GM12878 (cell line): ENCODE results near the gene TGFB2. TPM values are rescaled to one million over a fixed set of nuclear protein-coding genes. Genes with fewer than 3 reads are reported as not detected.

Experiments used
- ATAC-seq: fragments of 200-7000 bp; cut with Tn5 transposase; 3 replicates; pipeline ENCODE4 v1.9.1; 2020; ENCODE audit warnings: mild to moderate bottlenecking, moderate library complexity
- BruUV-seq: library from RNA; stranded (reverse); fragments of 400-500 nt; replicated peaks from 2 replicates; lab custom pipeline; 2021; lab: Mats Ljungman, UMichigan
- CTCF ChIA-PET: fragments of 300-600 bp; sonication (Branson Sonifier 250); formaldehyde crosslinking; extraction: SDS; loops from one replicate; lab custom pipeline; 2021; ENCODE audit warnings: inconsistent platforms; lab: Yijun Ruan, JAX
- POLR2A ChIA-PET: fragments of 350-600 bp; formaldehyde crosslinking; extraction: SDS; loops from one replicate; lab custom pipeline; 2021; ENCODE audit warnings: inconsistent platforms; lab: Charles Lee
- RAD21 ChIA-PET: fragments of 300-600 bp; sonication (Branson Sonifier 250); formaldehyde crosslinking; loops from one replicate; lab custom pipeline; 2023; ENCODE audit warnings: antibody characterized with exemption; ENCODE audit not compliant: unreplicated experiment; lab: Charles Lee
- SMC1A ChIA-PET: fragments of 300-600 bp; sonication (Branson Sonifier 250); formaldehyde crosslinking; loops from one replicate; lab custom pipeline; 2023; ENCODE audit not compliant: unreplicated experiment, uncharacterized antibody; lab: Charles Lee
- DNase-seq: peaks from one replicate; pipeline ENCODE4 v3.0.0-alpha.2; 2011; ENCODE audit warnings: low read depth, low spot score
- FAIRE-seq: peaks from 3 replicates; lab custom pipeline; 2011; peaks lifted over from hg19 to GRCh38; lab: Jason Lieb, UNC
- H2AFZ ChIP-seq: 2 replicates; pipeline ENCODE4 v1.6.0; 2011; ENCODE audit warnings: low read depth, low read length, control low read depth; ENCODE audit not compliant: control insufficient read depth
- H3K27ac ChIP-seq: 2 replicates; pipeline ENCODE4 v1.5.1; 2011; ENCODE audit warnings: control low read depth; ENCODE audit not compliant: control insufficient read depth, insufficient read depth
- H3K27me3 ChIP-seq, 2 experiments: replicated peaks in 1 of 2; 2 replicates each; pipeline versions ENCODE4 v1.6.0 to v1.6.1; 2011; ENCODE audit warnings: low read length in 1 of 2; ENCODE audit not compliant: control insufficient read depth in 2 of 2, insufficient read depth in 2 of 2
- H3K36me3 ChIP-seq, 2 experiments: 2 replicates each; pipeline ENCODE4 v1.5.1; 2011; ENCODE audit warnings: low read length in 1 of 2; ENCODE audit not compliant: control insufficient read depth in 2 of 2, insufficient read depth in 2 of 2
- H3K4me1 ChIP-seq: 2 replicates; pipeline ENCODE4 v1.6.1; 2011; ENCODE audit warnings: mild to moderate bottlenecking, low read length, moderate library complexity, mixed read lengths; ENCODE audit not compliant: control insufficient read depth, insufficient read depth
- H3K4me2 ChIP-seq: 2 replicates; pipeline ENCODE4 v1.6.0; 2011; ENCODE audit warnings: control low read depth; ENCODE audit not compliant: control insufficient read depth, insufficient read depth
- H3K4me3 ChIP-seq: fragments of 200-600 bp; sonication (generic); 2 replicates; pipeline ENCODE4 v1.5.1; 2016
- H3K79me2 ChIP-seq: 2 replicates; pipeline ENCODE4 v1.6.0; 2011; ENCODE audit warnings: low read length; ENCODE audit not compliant: control insufficient read depth, insufficient read depth
- H3K9ac ChIP-seq: 2 replicates; pipeline ENCODE4 v1.8.0; 2011; ENCODE audit warnings: low read length, control low read depth, mixed read lengths; ENCODE audit not compliant: control insufficient read depth, insufficient read depth
- H3K9me3 ChIP-seq: replicated peaks from 3 replicates; pipeline ENCODE4 v1.5.1; 2011; ENCODE audit warnings: mild to moderate bottlenecking, low read length; ENCODE audit not compliant: control insufficient read depth, insufficient read depth
- H4K20me1 ChIP-seq: 2 replicates; pipeline ENCODE4 v1.6.0; 2011; ENCODE audit not compliant: control insufficient read depth, insufficient read depth
- EED ChIP-seq: sonication (generic); IDR thresholded peaks from 2 replicates; pipeline ENCODE4 v1.6.1; 2016; ENCODE audit warnings: antibody characterized with exemption, low read depth
- IKZF1 ChIP-seq: fragments of 450-650 bp; conservative IDR thresholded peaks from 2 replicates; pipeline ENCODE4 v1.6.1; 2017; ENCODE audit warnings: antibody characterized with exemption, mild to moderate bottlenecking
- NFIC ChIP-seq: IDR thresholded peaks from 2 replicates; pipeline ENCODE4 v1.6.1; 2012; ENCODE audit warnings: low read depth, mild to moderate bottlenecking, inconsistent platforms, low read length, moderate library complexity
- PAX5 ChIP-seq: IDR thresholded peaks from 2 replicates; pipeline ENCODE4 v1.6.1; 2011; ENCODE audit warnings: low read depth, low read length, borderline replicate concordance
- RUNX3 ChIP-seq: IDR thresholded peaks from 2 replicates; pipeline ENCODE4 v1.6.1; 2012; ENCODE audit warnings: low read length, inconsistent platforms
- TAF1 ChIP-seq: IDR thresholded peaks from 2 replicates; pipeline ENCODE4 v1.6.1; 2011; ENCODE audit warnings: mild to moderate bottlenecking, low read depth, low read length, borderline replicate concordance
- TARDBP ChIP-seq: IDR thresholded peaks from 2 replicates; pipeline ENCODE4 v1.6.1; 2016; ENCODE audit warnings: borderline replicate concordance
- YBX1 ChIP-seq: fragments of 450-650 bp; IDR thresholded peaks from 2 replicates; pipeline ENCODE4 v1.6.1; 2016; ENCODE audit warnings: antibody characterized with exemption
- whole genome bisulfite sequencing: methylation state at CpG from one replicate; pipeline ENCODE4 v1.1.6; 2016; ENCODE audit warnings: low lambda C conversion rate; ENCODE audit not compliant: insufficient replicate concordance, insufficient coverage; ENCODE audit errors: missing lambda C conversion rate; 5-methylcytosine and 5-hydroxymethylcytosine counted together
- in situ Hi-C: fragments of 300-500 bp; cut with MboI; formaldehyde crosslinking; loops from 9 replicates; pipeline ENCODE4 v1.14.3; 2018; ENCODE audit warnings: mixed read lengths
- intact Hi-C: fragments of 100-400 bp; cut with micrococcal nuclease; formaldehyde crosslinking; loops from one replicate; pipeline ENCODE4 v1.14.2; 2022; ENCODE audit not compliant: unreplicated experiment
- polyA plus RNA-seq, 11 experiments: library from polyadenylated mRNA; depleted of rRNA in 4 of 11; unstranded in 6 of 11; stranded (reverse) in 5 of 11; fragments of >200 nt; fragmentation: Nextera tagmentation in 4 of 11; fragmentation: Illumina TruSeq in 1 of 11; extraction: Ambion mirVana in 4 of 11; extraction: Trizol in 1 of 11; gene quantifications; 1 replicate in 1 of 11; 2 replicates in 10 of 11; pipeline versions ENCODE4 v1.2.1 to v1.2.3, GENCODE V29; 2011 to 2016; ENCODE audit warnings: inconsistent platforms in 2 of 11, missing spikeins in 2 of 11, low read depth in 1 of 11
- total RNA-seq, 4 experiments: library from RNA; depleted of rRNA in 3 of 4; stranded (reverse); fragments of >200 nt in 3 of 4; fragmentation: Illumina TruSeq in 1 of 4; extraction: Trizol in 1 of 4; gene quantifications; 2 replicates each; pipeline versions ENCODE4 v1.2.1 to v1.2.3, GENCODE V29; 2013 to 2021
- TF ChIP-seq, protein P1 (sequence below): IDR thresholded peaks from 2 replicates; pipeline ENCODE4 v1.6.1; 2012; ENCODE audit warnings: improper control_type of control experiment, low read depth, low read length; ENCODE audit not compliant: insufficient replicate concordance
- TF ChIP-seq, protein P2 (sequence below): IDR thresholded peaks from 2 replicates; pipeline ENCODE4 v1.6.1; 2011; ENCODE audit warnings: mild to moderate bottlenecking, low read depth, low read length, moderate library complexity; ENCODE audit not compliant: insufficient replicate concordance
- TF ChIP-seq, protein P3 (sequence below): fragments of 450-650 bp; formaldehyde crosslinking; IDR thresholded peaks from 2 replicates; pipeline ENCODE4 v1.5.0; 2022; ENCODE audit warnings: mild to moderate bottlenecking, missing genetic modification characterization
- TF ChIP-seq, protein P4 (sequence below): IDR thresholded peaks from 2 replicates; pipeline ENCODE4 v1.6.1; 2012; ENCODE audit warnings: mild to moderate bottlenecking, low read depth, low read length

TGFB2 gene
- total and polyA plus RNA-seq, 10 of the 15 experiments (the other 5 are each of a cell fraction or from before 2014, with no cell fraction given), result 0.03 to 0.11 (median 0.04) TPM; not detected in 6

DNA sequence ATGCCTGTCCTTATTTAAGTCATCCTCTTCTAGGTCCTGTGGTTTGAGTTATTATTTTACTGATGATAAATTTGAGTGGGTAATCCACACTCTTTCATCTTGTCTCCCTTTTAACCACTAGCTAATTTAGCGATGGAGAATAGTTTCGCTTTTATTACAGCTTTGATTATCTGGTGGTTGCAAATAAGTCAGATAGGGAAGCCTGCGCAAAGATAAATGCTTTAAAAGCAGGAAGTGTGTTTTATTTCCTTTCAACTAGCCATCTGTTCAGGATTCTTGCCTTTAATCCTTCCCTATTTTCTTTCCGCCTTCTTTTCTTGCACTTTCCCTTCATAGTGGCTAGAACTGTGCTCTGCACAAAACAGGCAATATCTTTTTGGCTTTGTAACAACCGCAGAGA is 129.0 kb downstream of the TGFB2 start:
- no TSS peak for BruUV-seq
- no peaks in the 10 kb centered on the region for H3K36me3 ChIP-seq
- ChIA-PET RAD21 (no interaction called here), SMC1A (no interaction called here), POLR2A (no interaction called here), CTCF (no interaction called here)
- H3K9me3 ChIP-seq, result no peaks in the 10 kb centered on the region
- H2AFZ ChIP-seq, result no peak overlapping the region
- H3K9ac ChIP-seq, result no peak overlapping the region
- no peak overlapping the region for H3K27ac ChIP-seq
- H3K27me3 ChIP-seq, result no peaks in the 10 kb centered on the region
- no peak for DNase-seq
- no peak overlapping the region for H3K4me2 ChIP-seq
- in situ Hi-C loops, result no loop called here
- H3K4me1 ChIP-seq, result no peaks in the 10 kb centered on the region
- H3K4me3 ChIP-seq, result no peak overlapping the region
- peak; percentile 19; the same call in 2 of the 3 replicates for ATAC-seq
- intact Hi-C loops, result no loop called here
- H3K79me2 ChIP-seq, result no peaks in the 10 kb centered on the region
- WGBS, result 12% methylated on average over 5 of the region's 5 CpGs
- no peak for FAIRE-seq
- no peaks in the 10 kb centered on the region for H4K20me1 ChIP-seq
- TF ChIP-seq TAF1, result no peak
- TF ChIP-seq, protein P1, sequence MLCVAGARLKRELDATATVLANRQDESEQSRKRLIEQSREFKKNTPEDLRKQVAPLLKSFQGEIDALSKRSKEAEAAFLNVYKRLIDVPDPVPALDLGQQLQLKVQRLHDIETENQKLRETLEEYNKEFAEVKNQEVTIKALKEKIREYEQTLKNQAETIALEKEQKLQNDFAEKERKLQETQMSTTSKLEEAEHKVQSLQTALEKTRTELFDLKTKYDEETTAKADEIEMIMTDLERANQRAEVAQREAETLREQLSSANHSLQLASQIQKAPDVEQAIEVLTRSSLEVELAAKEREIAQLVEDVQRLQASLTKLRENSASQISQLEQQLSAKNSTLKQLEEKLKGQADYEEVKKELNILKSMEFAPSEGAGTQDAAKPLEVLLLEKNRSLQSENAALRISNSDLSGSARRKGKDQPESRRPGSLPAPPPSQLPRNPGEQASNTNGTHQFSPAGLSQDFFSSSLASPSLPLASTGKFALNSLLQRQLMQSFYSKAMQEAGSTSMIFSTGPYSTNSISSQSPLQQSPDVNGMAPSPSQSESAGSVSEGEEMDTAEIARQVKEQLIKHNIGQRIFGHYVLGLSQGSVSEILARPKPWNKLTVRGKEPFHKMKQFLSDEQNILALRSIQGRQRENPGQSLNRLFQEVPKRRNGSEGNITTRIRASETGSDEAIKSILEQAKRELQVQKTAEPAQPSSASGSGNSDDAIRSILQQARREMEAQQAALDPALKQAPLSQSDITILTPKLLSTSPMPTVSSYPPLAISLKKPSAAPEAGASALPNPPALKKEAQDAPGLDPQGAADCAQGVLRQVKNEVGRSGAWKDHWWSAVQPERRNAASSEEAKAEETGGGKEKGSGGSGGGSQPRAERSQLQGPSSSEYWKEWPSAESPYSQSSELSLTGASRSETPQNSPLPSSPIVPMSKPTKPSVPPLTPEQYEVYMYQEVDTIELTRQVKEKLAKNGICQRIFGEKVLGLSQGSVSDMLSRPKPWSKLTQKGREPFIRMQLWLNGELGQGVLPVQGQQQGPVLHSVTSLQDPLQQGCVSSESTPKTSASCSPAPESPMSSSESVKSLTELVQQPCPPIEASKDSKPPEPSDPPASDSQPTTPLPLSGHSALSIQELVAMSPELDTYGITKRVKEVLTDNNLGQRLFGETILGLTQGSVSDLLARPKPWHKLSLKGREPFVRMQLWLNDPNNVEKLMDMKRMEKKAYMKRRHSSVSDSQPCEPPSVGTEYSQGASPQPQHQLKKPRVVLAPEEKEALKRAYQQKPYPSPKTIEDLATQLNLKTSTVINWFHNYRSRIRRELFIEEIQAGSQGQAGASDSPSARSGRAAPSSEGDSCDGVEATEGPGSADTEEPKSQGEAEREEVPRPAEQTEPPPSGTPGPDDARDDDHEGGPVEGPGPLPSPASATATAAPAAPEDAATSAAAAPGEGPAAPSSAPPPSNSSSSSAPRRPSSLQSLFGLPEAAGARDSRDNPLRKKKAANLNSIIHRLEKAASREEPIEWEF, result no peak
- TF ChIP-seq, protein P2, sequence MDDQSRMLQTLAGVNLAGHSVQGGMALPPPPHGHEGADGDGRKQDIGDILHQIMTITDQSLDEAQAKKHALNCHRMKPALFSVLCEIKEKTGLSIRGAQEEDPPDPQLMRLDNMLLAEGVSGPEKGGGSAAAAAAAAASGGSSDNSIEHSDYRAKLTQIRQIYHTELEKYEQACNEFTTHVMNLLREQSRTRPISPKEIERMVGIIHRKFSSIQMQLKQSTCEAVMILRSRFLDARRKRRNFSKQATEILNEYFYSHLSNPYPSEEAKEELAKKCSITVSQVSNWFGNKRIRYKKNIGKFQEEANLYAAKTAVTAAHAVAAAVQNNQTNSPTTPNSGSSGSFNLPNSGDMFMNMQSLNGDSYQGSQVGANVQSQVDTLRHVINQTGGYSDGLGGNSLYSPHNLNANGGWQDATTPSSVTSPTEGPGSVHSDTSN, result no peak
- no peak for TF ChIP-seq YBX1
- no peak for TF ChIP-seq TARDBP
- TF ChIP-seq, protein P3, sequence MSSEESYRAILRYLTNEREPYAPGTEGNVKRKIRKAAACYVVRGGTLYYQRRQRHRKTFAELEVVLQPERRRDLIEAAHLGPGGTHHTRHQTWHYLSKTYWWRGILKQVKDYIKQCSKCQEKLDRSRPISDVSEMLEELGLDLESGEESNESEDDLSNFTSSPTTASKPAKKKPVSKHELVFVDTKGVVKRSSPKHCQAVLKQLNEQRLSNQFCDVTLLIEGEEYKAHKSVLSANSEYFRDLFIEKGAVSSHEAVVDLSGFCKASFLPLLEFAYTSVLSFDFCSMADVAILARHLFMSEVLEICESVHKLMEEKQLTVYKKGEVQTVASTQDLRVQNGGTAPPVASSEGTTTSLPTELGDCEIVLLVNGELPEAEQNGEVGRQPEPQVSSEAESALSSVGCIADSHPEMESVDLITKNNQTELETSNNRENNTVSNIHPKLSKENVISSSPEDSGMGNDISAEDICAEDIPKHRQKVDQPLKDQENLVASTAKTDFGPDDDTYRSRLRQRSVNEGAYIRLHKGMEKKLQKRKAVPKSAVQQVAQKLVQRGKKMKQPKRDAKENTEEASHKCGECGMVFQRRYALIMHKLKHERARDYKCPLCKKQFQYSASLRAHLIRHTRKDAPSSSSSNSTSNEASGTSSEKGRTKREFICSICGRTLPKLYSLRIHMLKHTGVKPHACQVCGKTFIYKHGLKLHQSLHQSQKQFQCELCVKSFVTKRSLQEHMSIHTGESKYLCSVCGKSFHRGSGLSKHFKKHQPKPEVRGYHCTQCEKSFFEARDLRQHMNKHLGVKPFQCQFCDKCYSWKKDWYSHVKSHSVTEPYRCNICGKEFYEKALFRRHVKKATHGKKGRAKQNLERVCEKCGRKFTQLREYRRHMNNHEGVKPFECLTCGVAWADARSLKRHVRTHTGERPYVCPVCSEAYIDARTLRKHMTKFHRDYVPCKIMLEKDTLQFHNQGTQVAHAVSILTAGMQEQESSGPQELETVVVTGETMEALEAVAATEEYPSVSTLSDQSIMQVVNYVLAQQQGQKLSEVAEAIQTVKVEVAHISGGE, result no peak
- TF ChIP-seq, protein P4, sequence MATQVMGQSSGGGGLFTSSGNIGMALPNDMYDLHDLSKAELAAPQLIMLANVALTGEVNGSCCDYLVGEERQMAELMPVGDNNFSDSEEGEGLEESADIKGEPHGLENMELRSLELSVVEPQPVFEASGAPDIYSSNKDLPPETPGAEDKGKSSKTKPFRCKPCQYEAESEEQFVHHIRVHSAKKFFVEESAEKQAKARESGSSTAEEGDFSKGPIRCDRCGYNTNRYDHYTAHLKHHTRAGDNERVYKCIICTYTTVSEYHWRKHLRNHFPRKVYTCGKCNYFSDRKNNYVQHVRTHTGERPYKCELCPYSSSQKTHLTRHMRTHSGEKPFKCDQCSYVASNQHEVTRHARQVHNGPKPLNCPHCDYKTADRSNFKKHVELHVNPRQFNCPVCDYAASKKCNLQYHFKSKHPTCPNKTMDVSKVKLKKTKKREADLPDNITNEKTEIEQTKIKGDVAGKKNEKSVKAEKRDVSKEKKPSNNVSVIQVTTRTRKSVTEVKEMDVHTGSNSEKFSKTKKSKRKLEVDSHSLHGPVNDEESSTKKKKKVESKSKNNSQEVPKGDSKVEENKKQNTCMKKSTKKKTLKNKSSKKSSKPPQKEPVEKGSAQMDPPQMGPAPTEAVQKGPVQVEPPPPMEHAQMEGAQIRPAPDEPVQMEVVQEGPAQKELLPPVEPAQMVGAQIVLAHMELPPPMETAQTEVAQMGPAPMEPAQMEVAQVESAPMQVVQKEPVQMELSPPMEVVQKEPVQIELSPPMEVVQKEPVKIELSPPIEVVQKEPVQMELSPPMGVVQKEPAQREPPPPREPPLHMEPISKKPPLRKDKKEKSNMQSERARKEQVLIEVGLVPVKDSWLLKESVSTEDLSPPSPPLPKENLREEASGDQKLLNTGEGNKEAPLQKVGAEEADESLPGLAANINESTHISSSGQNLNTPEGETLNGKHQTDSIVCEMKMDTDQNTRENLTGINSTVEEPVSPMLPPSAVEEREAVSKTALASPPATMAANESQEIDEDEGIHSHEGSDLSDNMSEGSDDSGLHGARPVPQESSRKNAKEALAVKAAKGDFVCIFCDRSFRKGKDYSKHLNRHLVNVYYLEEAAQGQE, result no peak
- no peak for TF ChIP-seq IKZF1
- no peak for TF ChIP-seq RUNX3
- TF ChIP-seq EED, result no peak
- no peak for TF ChIP-seq PAX5
- no peak for TF ChIP-seq NFIC
